Measurements from ENCODE around the gene ATP2A3.

The ATP2A3 gene

GRCh38 chr17:3985846-3986245, 21.6 kb upstream of the ATP2A3 start:
- peaks cover 9% of the 10 kb centered on the region for H3K4me1 Mint-ChIP-seq
- no peak overlapping the region for H3K4me3 Mint-ChIP-seq
- ATAC-seq (ENCODE audit: low read depth): no peak
- no peaks in the 10 kb centered on the region for H3K9me3 Mint-ChIP-seq
- DNase-seq (ENCODE audit: low spot score in 2 of 2): no peak
- peaks cover 2% of the 10 kb centered on the region for H3K36me3 Mint-ChIP-seq
- H3K27ac Mint-ChIP-seq: no peak overlapping the region
- peaks cover 2% of the 10 kb centered on the region for H3K27me3 Mint-ChIP-seq

GRCh38 chr17:3983606-3984484, 19.6 kb upstream of the ATP2A3 start:
- Mint-ChIP-seq H3K4me3 (no peak overlapping the region), H3K27me3 (peaks cover 2% of the 10 kb centered on the region), H3K9me3 (no peaks in the 10 kb centered on the region), H3K27ac (no peak overlapping the region), H3K36me3 (no peaks in the 10 kb centered on the region), H3K4me1 (peaks cover 7% of the 10 kb centered on the region)
- no peak for DNase-seq (ENCODE audit: low spot score in 2 of 2)
- no peak for ATAC-seq (ENCODE audit: low read depth)

- H3K27ac Mint-ChIP-seq: no peak overlapping the region
- ATAC-seq (ENCODE audit: low read depth) (no peak), DNase-seq (ENCODE audit: low spot score in 2 of 2) (no peak)
- peaks cover 2% of the 10 kb centered on the region for H3K27me3 Mint-ChIP-seq
- no peak overlapping the region for H3K4me3 Mint-ChIP-seq
- H3K36me3 Mint-ChIP-seq: no peaks in the 10 kb centered on the region
- H3K9me3 Mint-ChIP-seq: no peaks in the 10 kb centered on the region
- H3K4me1 Mint-ChIP-seq: peaks cover 11% of the 10 kb centered on the region
These were observed 18.3 kb upstream of the ATP2A3 start for GRCh38 chr17:3982541-3983017.

DNA sequence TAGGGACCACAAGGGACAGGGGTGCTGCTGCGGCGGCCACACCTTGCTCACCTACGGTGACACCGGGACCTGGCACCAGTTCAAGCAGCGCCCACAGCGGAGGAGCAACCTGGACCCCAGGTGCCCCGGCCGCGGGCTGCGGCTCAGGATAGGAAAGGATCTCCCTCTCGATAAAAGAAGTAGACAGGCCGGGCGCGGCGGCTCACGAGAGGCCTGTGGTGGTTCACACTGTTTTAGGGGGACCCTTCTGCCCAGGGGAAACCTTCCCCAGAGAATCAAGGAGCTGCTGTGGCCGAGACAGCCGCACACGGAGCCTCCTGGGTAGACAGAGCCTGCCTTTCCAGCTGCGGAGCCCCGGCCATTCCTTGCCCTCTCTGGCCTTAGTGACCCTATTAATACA, 17.9 kb upstream of the ATP2A3 start:
- peaks cover 2% of the 10 kb centered on the region for H3K27me3 Mint-ChIP-seq
- H3K9me3 Mint-ChIP-seq: no peaks in the 10 kb centered on the region
- H3K4me1 Mint-ChIP-seq: peaks cover 11% of the 10 kb centered on the region
- H3K27ac Mint-ChIP-seq: no peak overlapping the region
- H3K36me3 Mint-ChIP-seq: no peaks in the 10 kb centered on the region
- DNase-seq (ENCODE audit: low spot score in 2 of 2): no peak
- no peak for ATAC-seq (ENCODE audit: low read depth)
- H3K4me3 Mint-ChIP-seq: no peak overlapping the region

DNA sequence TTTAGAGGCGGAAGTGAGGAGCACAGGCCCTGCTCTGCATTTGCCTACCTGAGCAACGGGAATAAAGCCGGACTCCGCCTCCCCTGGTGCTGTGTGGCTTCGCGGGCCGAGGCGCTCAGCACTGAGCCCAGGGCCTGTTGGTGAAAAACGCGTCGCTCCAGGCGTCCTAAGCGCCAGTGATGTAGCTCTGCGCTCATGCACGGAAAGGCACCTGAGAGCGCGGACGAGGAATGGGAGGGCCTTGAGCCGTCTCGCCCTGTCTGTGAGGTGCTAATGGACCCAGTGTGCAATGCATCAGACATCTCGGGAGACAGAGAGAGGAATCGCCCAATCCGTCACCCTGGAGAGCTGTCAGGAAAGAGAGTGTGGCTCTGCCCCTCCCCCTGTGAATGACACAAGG, 17.2 kb upstream of the ATP2A3 start:
- Mint-ChIP-seq H3K36me3 (no peaks in the 10 kb centered on the region), H3K9me3 (no peaks in the 10 kb centered on the region), H3K27ac (no peak overlapping the region), H3K27me3 (peaks cover 2% of the 10 kb centered on the region), H3K4me1 (peaks cover 7% of the 10 kb centered on the region), H3K4me3 (no peak overlapping the region)
- ATAC-seq (ENCODE audit: low read depth): no peak
- DNase-seq (ENCODE audit: low spot score in 2 of 2): no peak

- DNase-seq (ENCODE audit: low spot score in 2 of 2): no peak
- Mint-ChIP-seq H3K36me3 (no peaks in the 10 kb centered on the region), H3K27ac (no peak overlapping the region), H3K4me1 (peaks cover 6% of the 10 kb centered on the region), H3K27me3 (peaks cover 2% of the 10 kb centered on the region), H3K9me3 (no peaks in the 10 kb centered on the region), H3K4me3 (no peak overlapping the region)
- ATAC-seq (ENCODE audit: low read depth): no peak
These were observed 16.3 kb upstream of the ATP2A3 start for GRCh38 chr17:3980381-3981014.

DNA sequence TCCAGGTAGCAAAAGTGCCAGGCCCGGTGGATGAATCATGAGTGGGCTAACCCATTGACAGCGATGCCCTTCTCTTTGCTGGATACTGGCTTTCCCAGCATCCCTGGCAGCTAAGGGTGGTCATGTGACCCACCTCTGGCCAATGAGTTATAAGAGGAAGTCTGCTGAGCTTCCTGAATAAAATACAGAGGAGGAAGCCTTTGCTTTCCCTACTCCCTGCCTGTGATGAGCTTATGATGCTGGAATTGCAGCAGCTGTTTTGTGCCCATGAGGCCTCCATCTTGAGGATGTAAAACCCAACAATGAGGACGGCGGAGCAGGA, 15.0 kb upstream of the ATP2A3 start:
- no peak overlapping the region for H3K27ac Mint-ChIP-seq
- no peaks in the 10 kb centered on the region for H3K9me3 Mint-ChIP-seq
- H3K36me3 Mint-ChIP-seq: no peaks in the 10 kb centered on the region
- no peaks in the 10 kb centered on the region for H3K27me3 Mint-ChIP-seq
- H3K4me1 Mint-ChIP-seq: peaks cover 7% of the 10 kb centered on the region
- H3K4me3 Mint-ChIP-seq: no peak overlapping the region
- no peak for ATAC-seq (ENCODE audit: low read depth)
- DNase-seq (ENCODE audit: low spot score in 2 of 2): no peak

DNA sequence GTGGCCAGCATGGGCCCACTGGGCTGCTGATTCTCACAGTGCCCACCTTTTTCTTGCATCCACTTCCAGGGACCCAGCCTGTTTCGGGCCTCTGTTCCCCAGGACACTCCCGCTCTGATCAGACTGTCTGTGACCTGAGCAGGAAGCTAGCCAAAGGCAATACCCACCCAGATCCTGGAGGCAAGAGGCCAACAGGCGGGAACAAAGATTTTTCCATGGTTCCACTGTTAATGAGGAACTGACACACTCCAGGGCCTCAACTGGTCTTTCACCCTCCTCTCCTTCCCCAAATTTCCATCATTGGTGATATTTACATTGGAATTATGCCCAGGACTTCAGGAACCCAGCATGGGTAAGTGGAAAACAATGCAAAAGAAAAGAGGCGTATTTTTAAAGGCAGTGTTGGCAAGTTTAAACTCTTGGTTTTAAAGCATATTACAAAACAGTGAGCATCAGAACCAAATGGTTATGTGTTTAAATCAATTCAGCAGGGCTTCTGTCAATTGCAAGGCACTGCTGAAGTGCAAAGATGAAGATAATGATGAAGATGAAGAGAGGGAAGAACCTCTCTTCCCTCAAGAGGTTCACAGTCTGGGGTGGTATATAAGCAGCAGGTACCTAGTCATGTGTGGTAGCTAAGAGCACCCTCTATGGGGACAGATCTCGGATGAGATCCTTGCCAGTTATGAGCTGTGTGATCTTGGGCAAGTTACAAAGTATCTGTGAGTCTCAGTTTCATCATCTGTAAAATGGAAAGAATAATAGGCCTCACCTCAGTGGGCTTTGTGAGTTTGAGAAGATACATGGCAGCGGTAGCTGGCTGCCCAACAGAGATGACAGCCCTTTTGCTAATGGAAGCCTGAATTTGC, 14.4 kb upstream of the ATP2A3 start:
- no peak overlapping the region for H3K4me3 Mint-ChIP-seq
- no peak overlapping the region for H3K27ac Mint-ChIP-seq
- ATAC-seq (ENCODE audit: low read depth): no peak
- no peaks in the 10 kb centered on the region for H3K36me3 Mint-ChIP-seq
- H3K27me3 Mint-ChIP-seq: no peaks in the 10 kb centered on the region
- DNase-seq (ENCODE audit: low spot score in 2 of 2): no peak
- peaks cover 10% of the 10 kb centered on the region for H3K4me1 Mint-ChIP-seq
- H3K9me3 Mint-ChIP-seq: no peaks in the 10 kb centered on the region

DNA sequence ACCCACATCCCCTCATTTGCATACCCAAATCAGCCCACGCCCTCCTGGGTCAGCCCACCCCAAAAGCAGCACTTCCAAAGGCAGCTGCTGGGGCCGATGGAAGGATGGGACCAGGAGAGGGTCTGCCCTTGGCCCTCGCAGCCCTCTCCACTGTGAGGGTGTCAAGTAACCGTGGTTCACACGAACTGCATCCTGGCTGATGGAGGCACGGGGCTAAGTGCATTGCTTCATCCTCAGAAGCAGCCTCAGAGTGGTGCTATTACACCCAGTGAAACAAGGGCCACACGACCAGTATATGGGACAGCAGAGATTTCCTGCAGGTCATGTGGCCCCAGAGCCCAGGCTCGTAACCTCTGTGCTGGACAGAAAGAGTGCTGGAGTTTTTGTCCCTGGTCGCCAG, 13.2 kb upstream of the ATP2A3 start:
- Mint-ChIP-seq H3K36me3 (no peaks in the 10 kb centered on the region), H3K27me3 (no peaks in the 10 kb centered on the region), H3K9me3 (no peaks in the 10 kb centered on the region), H3K4me3 (no peak overlapping the region), H3K27ac (no peak overlapping the region), H3K4me1 (peaks cover 21% of the 10 kb centered on the region)
- no peak for DNase-seq (ENCODE audit: low spot score in 2 of 2)
- ATAC-seq (ENCODE audit: low read depth): no peak

GRCh38 chr17:3976675-3977171, 12.5 kb upstream of the ATP2A3 start:
- DNase-seq (ENCODE audit: low spot score in 2 of 2) (no peak), ATAC-seq (ENCODE audit: low read depth) (no peak)
- no peaks in the 10 kb centered on the region for H3K9me3 Mint-ChIP-seq
- no peak overlapping the region for H3K4me3 Mint-ChIP-seq
- H3K4me1 Mint-ChIP-seq: peaks cover 27% of the 10 kb centered on the region
- no peaks in the 10 kb centered on the region for H3K36me3 Mint-ChIP-seq
- H3K27ac Mint-ChIP-seq: no peak overlapping the region
- H3K27me3 Mint-ChIP-seq: no peaks in the 10 kb centered on the region

DNA sequence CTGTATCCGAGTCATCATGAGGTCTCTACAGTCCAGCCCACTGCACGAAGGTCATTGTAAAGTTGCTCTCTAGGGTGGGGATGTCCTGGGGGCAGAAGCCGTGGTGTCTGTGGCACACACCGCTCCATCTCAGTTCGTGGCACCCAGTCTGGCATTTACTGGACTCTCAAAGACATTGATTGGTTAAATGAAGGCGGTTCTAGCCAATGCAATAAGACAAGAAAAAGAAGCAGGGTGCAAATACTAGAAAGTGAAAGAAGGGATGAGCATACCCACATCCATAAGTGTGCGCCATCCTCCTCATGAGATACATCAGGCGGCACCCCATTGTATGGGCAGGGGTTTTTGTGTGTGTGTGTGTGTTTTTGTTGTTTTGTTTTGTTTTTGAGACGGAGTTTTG, 10.7 kb upstream of the ATP2A3 start:
- Mint-ChIP-seq H3K27me3 (no peaks in the 10 kb centered on the region), H3K36me3 (no peaks in the 10 kb centered on the region), H3K4me1 (peaks cover 34% of the 10 kb centered on the region), H3K4me3 (no peak overlapping the region), H3K9me3 (no peaks in the 10 kb centered on the region), H3K27ac (peak overlapping the region; percentile 35)
- ATAC-seq (ENCODE audit: low read depth) (no peak), DNase-seq (ENCODE audit: low spot score in 2 of 2) (no peak)

DNA sequence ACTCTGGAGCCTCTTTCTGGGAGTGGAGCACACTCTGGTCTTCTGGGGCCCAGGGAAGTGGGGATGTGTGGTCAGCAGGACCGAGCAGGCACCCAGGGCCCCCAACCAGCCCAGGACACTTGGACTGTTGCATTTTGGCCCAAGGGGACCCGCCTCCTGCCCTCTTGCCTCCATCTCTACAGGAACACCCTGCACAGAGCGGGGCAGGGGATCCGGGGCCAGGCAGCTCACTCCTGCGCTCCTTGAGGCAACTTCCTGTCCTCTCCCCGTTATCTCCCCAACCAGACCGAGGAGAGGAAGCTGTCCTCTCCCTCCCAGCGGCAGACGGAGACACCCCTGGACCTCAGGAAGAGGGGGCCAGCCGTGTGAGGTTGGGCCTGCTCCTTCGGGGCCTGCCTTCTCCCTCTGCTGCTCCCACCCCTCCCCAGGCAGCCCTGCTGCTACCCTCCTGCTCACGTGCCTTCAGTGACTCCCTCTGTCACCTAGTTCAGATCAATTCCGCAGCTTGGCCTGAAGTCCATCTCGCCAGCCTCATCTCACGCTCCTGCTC, 10.0 kb upstream of the ATP2A3 start:
- Mint-ChIP-seq H3K27ac (peak overlapping the region; percentile 35), H3K27me3 (no peaks in the 10 kb centered on the region), H3K4me3 (no peak overlapping the region), H3K9me3 (no peaks in the 10 kb centered on the region), H3K4me1 (peaks cover 35% of the 10 kb centered on the region), H3K36me3 (no peaks in the 10 kb centered on the region)
- DNase-seq (ENCODE audit: low spot score in 2 of 2): no peak
- ATAC-seq (ENCODE audit: low read depth): no peak

- H3K27ac Mint-ChIP-seq: no peak overlapping the region
- no peaks in the 10 kb centered on the region for H3K9me3 Mint-ChIP-seq
- H3K27me3 Mint-ChIP-seq: no peaks in the 10 kb centered on the region
- ATAC-seq (ENCODE audit: low read depth): no peak
- DNase-seq (ENCODE audit: low spot score in 2 of 2): no peak
- H3K4me3 Mint-ChIP-seq: no peak overlapping the region
- H3K36me3 Mint-ChIP-seq: no peaks in the 10 kb centered on the region
- H3K4me1 Mint-ChIP-seq: peaks cover 38% of the 10 kb centered on the region
These were observed 9.4 kb upstream of the ATP2A3 start for GRCh38 chr17:3973495-3974137.

Measured in memory B cell (primary cell).